SK-N-SH (cell line): ENCODE measurements around the gene CFAP58.

ENCODE experiments used
- CTCF ChIP-seq: fragments of 200-600 bp; sonication (generic); IDR thresholded peaks from 2 replicates; pipeline ENCODE4 v1.6.1; 2017; ENCODE audit warnings: antibody characterized with exemption, mild to moderate bottlenecking, moderate library complexity
- FOXM1 ChIP-seq: IDR thresholded peaks from 2 replicates; pipeline ENCODE4 v1.4.0; 2012; ENCODE audit warnings: low read depth, mild to moderate bottlenecking
- REST ChIP-seq: IDR thresholded peaks from 2 replicates; pipeline ENCODE4 v1.6.1; 2012; ENCODE audit warnings: mild to moderate bottlenecking, low read depth, low read length, moderate library complexity
- YY1 ChIP-seq: IDR thresholded peaks from 2 replicates; pipeline ENCODE4 v1.4.0; 2012; ENCODE audit warnings: low read depth, mild to moderate bottlenecking

- no peak for TF ChIP-seq FOXM1
- no peak for TF ChIP-seq CTCF
- TF ChIP-seq REST: no peak
- TF ChIP-seq YY1: no peak
Observed at GRCh38 chr10:104323760-104324201, 29.9 kb upstream of the CFAP58 start.
